HG02610 (cell line): ENCODE results near the gene ELF4.

Experiments used
- ATAC-seq: cut with Tn5 transposase; IDR thresholded peaks from one replicate; pipeline ENCODE4 v1.9.1; 2021; ENCODE audit warnings: mild to moderate bottlenecking, moderate library complexity; ENCODE audit not compliant: unreplicated experiment

ELF4 gene

DNA sequence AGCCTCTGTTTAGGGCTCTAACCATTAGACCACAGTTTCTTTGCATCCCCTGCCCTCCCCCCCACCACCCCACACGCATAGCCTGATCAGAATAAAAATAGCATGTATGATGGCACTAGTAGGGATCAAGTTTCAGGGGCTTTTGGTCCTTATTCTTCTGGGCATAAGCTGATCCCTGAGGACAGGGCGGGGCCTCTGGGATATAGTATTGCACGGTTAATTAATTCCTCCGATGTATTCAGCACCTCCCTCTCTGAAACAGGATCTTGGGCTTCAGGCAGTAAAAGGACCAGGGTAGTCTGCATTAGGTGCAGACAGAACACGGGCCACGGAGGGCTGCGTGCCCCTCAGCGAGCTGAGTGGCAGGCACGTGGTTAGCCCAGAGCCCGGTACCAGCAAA lies 57.1 kb downstream of the ELF4 start:
- no peak for ATAC-seq

- ATAC-seq: no peak
Measured at GRCh38 chrX:130051176-130051845, 59.0 kb downstream of the ELF4 start.

DNA sequence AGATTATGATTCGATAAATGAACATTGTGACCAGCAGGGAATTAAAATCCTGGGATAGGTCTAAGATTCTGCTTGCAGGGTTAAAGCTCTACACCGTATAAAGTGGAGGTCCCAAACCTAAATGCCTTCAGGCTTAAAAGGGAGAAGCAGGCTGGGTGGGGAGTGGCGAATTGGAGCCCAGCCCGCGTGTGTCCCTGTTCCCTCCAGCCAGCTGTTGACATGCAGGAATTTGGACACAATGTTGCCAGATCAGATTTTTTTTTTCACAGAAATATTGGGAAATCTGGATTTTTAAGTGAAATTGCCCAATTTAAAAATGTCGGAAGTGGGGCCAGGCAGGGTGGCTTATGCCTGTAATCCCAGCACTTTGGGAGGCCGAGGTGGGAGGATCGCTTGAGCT lies 60.5 kb downstream of the ELF4 start:
- no peak for ATAC-seq

DNA sequence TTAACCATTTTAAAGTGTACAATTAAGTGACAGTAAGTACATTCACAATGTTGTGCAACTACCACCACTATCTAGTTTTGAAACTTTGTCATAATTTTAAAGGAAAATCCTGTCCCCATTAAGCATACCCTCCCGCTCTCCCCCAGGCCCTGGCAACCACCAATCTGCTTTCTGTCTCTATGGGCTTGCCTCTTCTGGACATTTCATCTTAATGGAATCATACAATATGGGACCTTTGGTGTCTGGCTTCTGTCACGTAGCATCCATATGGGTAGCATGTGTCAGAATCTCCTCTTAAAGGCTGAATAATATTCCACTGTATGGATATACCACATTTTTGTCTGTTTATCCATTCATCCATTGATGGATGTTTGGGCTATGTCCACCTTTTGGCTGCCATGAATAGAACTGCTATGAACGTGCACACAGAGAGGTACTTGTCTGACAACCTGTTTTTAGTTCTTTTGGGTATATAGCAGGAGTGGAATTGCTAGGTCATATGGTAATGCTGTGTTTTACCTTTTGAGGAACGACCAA lies 61.5 kb downstream of the ELF4 start:
- no peak for ATAC-seq

- ATAC-seq: no peak
Measured at GRCh38 chrX:130047416-130047815, 62.9 kb downstream of the ELF4 start.

DNA sequence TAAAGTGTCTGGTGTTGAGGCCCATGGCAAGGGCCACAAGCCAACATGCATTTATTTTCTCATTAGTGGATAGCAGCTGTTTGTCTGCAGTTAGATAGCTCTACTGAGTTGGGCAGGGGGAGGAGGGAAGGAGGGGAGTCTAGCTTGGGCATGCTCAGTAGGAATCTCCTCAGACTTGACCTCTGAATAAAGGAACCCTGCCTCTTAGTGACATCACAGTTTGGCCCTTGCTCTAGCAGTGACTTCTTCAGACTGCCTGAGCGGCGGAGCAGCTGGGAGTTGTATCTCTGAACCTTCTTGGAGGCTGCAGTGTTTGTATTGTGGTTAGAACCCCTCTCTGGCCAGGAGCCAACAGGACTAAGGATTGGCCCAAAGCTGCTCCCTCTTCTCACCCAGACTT lies 70.5 kb downstream of the ELF4 start:
- ATAC-seq: no peak

DNA sequence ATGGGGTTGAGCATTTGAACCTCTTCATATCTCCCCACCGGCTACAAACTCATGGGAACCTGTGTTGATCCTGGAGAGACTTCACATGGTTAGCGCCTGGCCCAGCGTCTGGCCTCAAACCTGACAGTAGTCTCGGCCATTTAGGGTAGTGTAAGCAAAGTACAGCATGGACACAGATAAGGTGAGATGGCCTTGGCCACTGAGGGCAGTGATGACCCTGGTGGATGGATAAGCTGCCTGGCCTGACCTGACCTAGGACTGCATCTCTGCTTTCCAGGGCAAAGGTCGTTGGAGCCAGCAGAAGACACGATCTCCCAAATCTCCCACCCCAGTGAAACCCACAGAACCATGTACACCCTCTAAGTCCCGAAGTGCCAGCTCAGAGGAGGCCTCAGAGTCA lies 76.1 kb downstream of the ELF4 start:
- ATAC-seq: no peak

- no peak for ATAC-seq
Measured at GRCh38 chrX:130032552-130032951, 77.7 kb downstream of the ELF4 start.

GRCh38 chrX:130030826-130031225 lies 79.5 kb downstream of the ELF4 start:
- ATAC-seq: no peak

- no peak for ATAC-seq
Measured at GRCh38 chrX:130028196-130028595, 82.1 kb downstream of the ELF4 start.

GRCh38 chrX:130027569-130027968 lies 82.7 kb downstream of the ELF4 start:
- no peak for ATAC-seq

DNA sequence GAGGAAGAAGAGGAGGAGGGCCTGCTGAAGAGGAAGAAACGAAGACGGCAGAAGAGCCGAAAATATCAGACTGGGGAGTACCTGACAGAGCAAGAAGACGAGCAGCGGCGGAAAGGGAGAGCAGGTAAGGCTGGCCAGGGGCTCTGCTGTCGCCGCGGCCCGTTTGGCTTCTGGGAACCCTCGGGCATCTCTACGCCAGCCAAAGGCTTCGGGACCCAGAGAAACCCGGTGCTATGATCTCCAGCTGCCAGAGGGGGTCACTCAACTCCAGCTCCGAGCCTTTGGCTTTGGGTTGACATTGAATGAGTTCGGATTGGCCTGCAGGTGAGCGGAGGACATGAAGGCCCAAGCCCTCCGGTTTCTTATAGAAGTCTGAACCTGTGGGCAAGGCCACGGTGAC lies 85.0 kb downstream of the ELF4 start:
- no peak for ATAC-seq

DNA sequence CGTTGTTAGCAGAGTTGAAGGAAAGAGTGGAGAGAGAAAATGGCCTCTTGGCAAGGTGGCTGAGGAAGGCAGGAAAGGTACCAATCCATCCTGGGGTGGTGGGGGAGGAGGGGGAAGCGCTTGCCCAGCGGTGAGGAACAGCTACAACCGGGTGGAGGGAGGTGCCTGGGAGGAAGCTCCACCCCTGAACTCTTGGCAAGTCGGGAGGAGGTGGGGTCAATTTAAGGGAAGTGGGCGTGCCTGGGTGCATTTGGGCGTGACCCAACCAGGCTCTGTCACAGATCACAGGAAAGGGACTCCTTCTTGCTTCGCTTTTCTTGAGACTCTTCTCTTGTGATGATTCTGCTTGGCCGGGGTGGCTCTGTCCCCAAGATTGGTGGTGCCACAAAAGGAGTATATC lies 86.2 kb downstream of the ELF4 start:
- peak; percentile 100 for ATAC-seq

DNA sequence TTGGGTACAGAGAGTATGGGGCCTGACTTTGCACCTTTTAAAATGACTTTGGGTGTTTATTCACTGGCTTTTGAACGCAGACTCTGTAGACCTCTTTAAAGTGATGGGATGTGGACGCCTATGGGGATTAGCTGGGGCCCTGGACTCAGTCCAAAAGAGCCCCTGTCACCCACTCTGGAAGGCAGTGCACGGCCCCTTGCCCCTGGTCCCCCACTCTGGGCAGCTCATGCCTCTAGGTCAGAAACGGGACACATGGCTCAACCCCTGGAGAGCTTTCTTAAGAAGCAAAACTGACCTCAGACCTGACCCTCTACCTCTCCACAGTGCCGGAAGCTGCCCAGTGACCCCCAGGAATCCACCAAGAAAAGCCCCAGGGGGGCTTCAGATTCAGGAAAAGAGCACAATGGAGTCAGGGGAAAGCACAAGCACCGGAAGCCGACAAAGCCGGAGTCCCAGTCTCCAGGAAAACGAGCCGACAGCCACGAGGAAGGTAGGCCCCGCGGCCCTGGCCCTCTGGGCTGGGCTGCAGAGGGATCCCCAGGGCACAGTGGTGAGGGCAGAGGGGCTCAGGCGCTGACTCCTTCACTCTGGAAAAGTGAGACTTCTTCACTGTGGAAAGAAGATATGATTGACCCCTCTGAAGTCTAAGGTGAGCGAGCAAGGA lies 89.5 kb downstream of the ELF4 start:
- ATAC-seq: no peak

- ATAC-seq: no peak
Measured at GRCh38 chrX:130018143-130018542, 92.2 kb downstream of the ELF4 start.

- ATAC-seq: no peak
Measured at GRCh38 chrX:130015181-130015580, 95.1 kb downstream of the ELF4 start.
